ENCODE measurements around the gene TNFAIP8L1.
"Not testable (repeated sequence)": the region's sequence is repeated elsewhere in the genome, so short reads cannot be mapped to it uniquely, and the experiment has no call there.

Gene TNFAIP8L1

GRCh38 chr19:4673726-4674125, 34.4 kb downstream of the TNFAIP8L1 start:
- H3K4me3 ChIP-seq (ENCODE audit: low read depth, low read length): no peak overlapping the region
- no peak for DNase-seq (ENCODE audit: low read depth)
- TF ChIP-seq CTCF (IDR thresholded peaks at IDR 0.05; ENCODE audit: low read depth, low read length, missing control alignments): no peak
- in situ Hi-C loops (cut with HindIII; ENCODE audit: low sequenced_read_pairs): no loop called here

- no peak for DNase-seq (ENCODE audit: low read depth)
- no peak for TF ChIP-seq CTCF (IDR thresholded peaks at IDR 0.05; ENCODE audit: low read depth, low read length, missing control alignments)
- in situ Hi-C loops (cut with HindIII; ENCODE audit: low sequenced_read_pairs): no loop called here
- no peak overlapping the region for H3K4me3 ChIP-seq (ENCODE audit: low read depth, low read length)
These were observed 36.0 kb downstream of the TNFAIP8L1 start for GRCh38 chr19:4675346-4675745.

- no peak for DNase-seq (ENCODE audit: low read depth)
- in situ Hi-C loops (cut with HindIII; ENCODE audit: low sequenced_read_pairs): no loop called here
- TF ChIP-seq CTCF (IDR thresholded peaks at IDR 0.05; ENCODE audit: low read depth, low read length, missing control alignments): peak; percentile 61
- no peak overlapping the region for H3K4me3 ChIP-seq (ENCODE audit: low read depth, low read length)
These were observed 37.8 kb downstream of the TNFAIP8L1 start for GRCh38 chr19:4676955-4677731.

GRCh38 chr19:4678881-4679790, 39.8 kb downstream of the TNFAIP8L1 start:
- in situ Hi-C loops (cut with HindIII; ENCODE audit: low sequenced_read_pairs): no loop called here
- no peak for TF ChIP-seq CTCF (IDR thresholded peaks at IDR 0.05; ENCODE audit: low read depth, low read length, missing control alignments)
- no peak overlapping the region for H3K4me3 ChIP-seq (ENCODE audit: low read depth, low read length)
- no peak for DNase-seq (ENCODE audit: low read depth)

- in situ Hi-C loops (cut with HindIII; ENCODE audit: low sequenced_read_pairs); DNase-seq (ENCODE audit: low read depth); H3K4me3 ChIP-seq (ENCODE audit: low read depth, low read length): not testable (repeated sequence)
These were observed 40.7 kb downstream of the TNFAIP8L1 start for GRCh38 chr19:4680021-4680420.

- no peak overlapping the region for H3K4me3 ChIP-seq (ENCODE audit: low read depth, low read length)
- TF ChIP-seq CTCF (IDR thresholded peaks at IDR 0.05; ENCODE audit: low read depth, low read length, missing control alignments): no peak
- in situ Hi-C loops (cut with HindIII; ENCODE audit: low sequenced_read_pairs): no loop called here
- DNase-seq (ENCODE audit: low read depth): no peak
These were observed 43.3 kb downstream of the TNFAIP8L1 start for GRCh38 chr19:4682417-4683200.
